Epithelial cell of prostate (primary cell): Measurements from ENCODE around the gene SURF4.

Source experiments
- DNase-seq: peaks from one replicate; pipeline ENCODE4 v3.0.0-alpha.2; 2011; ENCODE audit warnings: low read depth, low spot score
- H3K27ac ChIP-seq: fragments of 450-650 bp; 2 replicates; pipeline ENCODE4 v1.5.1; 2017; ENCODE audit warnings: mild to moderate bottlenecking

Gene SURF4

GRCh38 chr9:133375724-133376654 is at the start of gene SURF4, which contains the start of gene STKLD1:
Gene SURF4 (minus strand): TSS chr9:133376060. CDS start chr9:133375969, 91 bp downstream.
Gene STKLD1 (plus strand): TSS chr9:133376366. CDS start chr9:133376474, 108 bp downstream.
- peak within 1 kb of the TSS; percentile 86 for H3K27ac ChIP-seq
- DNase-seq, result peak; percentile 78

- no peak for DNase-seq
Observed at GRCh38 chr9:133425049-133425632, 49.3 kb upstream of the SURF4 start.

GRCh38 chr9:133424187-133424586 is 48.3 kb upstream of the SURF4 start:
- no peak overlapping the region for H3K27ac ChIP-seq
- no peak for DNase-seq

More at GRCh38 chr9:133425049-133425632, 49.3 kb upstream of the SURF4 start:
- H3K27ac ChIP-seq, result no peak overlapping the region

- no peak overlapping the region for H3K27ac ChIP-seq
- no peak for DNase-seq
Observed at GRCh38 chr9:133423216-133423615, 47.4 kb upstream of the SURF4 start.

GRCh38 chr9:133421615-133422542 is 46.0 kb upstream of the SURF4 start, which contains the start of gene ADAMTS13:
Gene ADAMTS13 (plus strand): TSS chr9:133422367. CDS start chr9:133422444, 77 bp downstream.
- DNase-seq, result no peak
- no peak within 1 kb of the TSS for H3K27ac ChIP-seq

- no peak for DNase-seq
- H3K27ac ChIP-seq, result no peak overlapping the region
Observed at GRCh38 chr9:133420392-133420827, 44.5 kb upstream of the SURF4 start.

GRCh38 chr9:133419005-133419404 is 43.1 kb upstream of the SURF4 start:
- H3K27ac ChIP-seq, result no peak overlapping the region
- no peak for DNase-seq

GRCh38 chr9:133417541-133418461 is 41.9 kb upstream of the SURF4 start, which contains the start of gene REXO4:
Gene REXO4 (minus strand): TSS chr9:133418010. CDS start chr9:133417844, 166 bp downstream.
- DNase-seq, result peak; percentile 31

GRCh38 chr9:133415170-133415569 is 39.3 kb upstream of the SURF4 start:
- no peak for DNase-seq
- H3K27ac ChIP-seq, result no peak overlapping the region

More at GRCh38 chr9:133417541-133418461, 41.9 kb upstream of the SURF4 start, which contains the start of gene REXO4:
- peak within 1 kb of the TSS; percentile 57 for H3K27ac ChIP-seq

GRCh38 chr9:133408042-133408441 is 32.2 kb upstream of the SURF4 start:
- DNase-seq, result no peak
- no peak overlapping the region for H3K27ac ChIP-seq

- no peak overlapping the region for H3K27ac ChIP-seq
- no peak for DNase-seq
Observed at GRCh38 chr9:133406480-133407307, 30.8 kb upstream of the SURF4 start.

GRCh38 chr9:133405508-133406438 is 29.9 kb upstream of the SURF4 start:
- no peak overlapping the region for H3K27ac ChIP-seq
- no peak for DNase-seq

- no peak overlapping the region for H3K27ac ChIP-seq
Observed at GRCh38 chr9:133404454-133405002, 28.7 kb upstream of the SURF4 start.

GRCh38 chr9:133403766-133404453 is 28.1 kb upstream of the SURF4 start:
- DNase-seq, result peak; percentile 53
- H3K27ac ChIP-seq, result no peak overlapping the region

More at GRCh38 chr9:133404454-133405002, 28.7 kb upstream of the SURF4 start:
- DNase-seq, result no peak

GRCh38 chr9:133402689-133403088 is 26.8 kb upstream of the SURF4 start:
- H3K27ac ChIP-seq, result no peak overlapping the region
- DNase-seq, result no peak

- H3K27ac ChIP-seq, result no peak overlapping the region
- no peak for DNase-seq
Observed at GRCh38 chr9:133401588-133401987, 25.7 kb upstream of the SURF4 start.
